GM18499 (cell line): ENCODE results near the gene VWA3B.
"Not testable (repeated sequence)": the region's sequence is repeated elsewhere in the genome, so short reads cannot be mapped to it uniquely, and the experiment has no call there.

Experiments used
- ATAC-seq: cut with Tn5 transposase; IDR thresholded peaks from one replicate; pipeline ENCODE4 v1.9.1; 2021; ENCODE audit warnings: moderate number of reproducible peaks; ENCODE audit not compliant: insufficient read depth, unreplicated experiment

Gene VWA3B

DNA sequence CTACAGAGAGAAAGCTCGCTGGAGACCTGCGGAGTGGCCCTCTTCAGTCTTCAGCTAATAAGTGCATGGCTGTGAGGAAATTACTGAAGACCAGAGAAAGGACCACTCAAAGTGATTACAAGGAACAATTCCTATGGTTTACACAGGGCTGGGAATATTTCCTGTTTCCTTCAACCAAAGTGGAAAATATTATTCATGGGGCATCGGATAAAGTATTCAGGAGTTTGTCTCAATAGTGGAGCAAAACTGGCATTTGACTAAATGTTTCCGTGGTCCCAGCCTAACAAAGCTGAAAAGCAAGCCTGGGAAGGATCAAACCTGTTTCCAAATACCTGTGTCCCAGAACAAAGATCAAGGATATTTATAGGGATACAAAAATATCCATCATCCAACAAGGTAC is 227.3 kb downstream of the VWA3B start:
- no peak for ATAC-seq

GRCh38 chr2:98315957-98316356 is 229.0 kb downstream of the VWA3B start:
- no peak for ATAC-seq

DNA sequence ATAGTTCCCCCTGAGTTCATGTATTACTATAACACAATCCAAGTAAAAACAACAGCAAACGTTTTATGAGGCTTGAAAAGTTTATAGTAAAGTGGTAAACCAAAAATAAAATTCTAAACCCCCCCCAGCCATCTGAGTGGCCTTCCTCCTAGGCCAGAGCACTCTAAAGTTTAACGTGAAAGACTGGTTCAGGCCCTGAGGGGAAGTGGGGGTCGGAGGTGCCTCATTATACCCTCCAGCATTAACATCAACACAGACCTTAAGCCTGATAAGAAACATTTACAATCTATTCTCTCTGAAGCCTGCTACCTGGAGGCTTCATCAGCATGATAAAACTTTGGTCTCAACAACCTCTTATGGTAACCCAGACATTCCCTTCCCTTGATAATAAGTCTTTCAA is 230.2 kb downstream of the VWA3B start:
- no peak for ATAC-seq

DNA sequence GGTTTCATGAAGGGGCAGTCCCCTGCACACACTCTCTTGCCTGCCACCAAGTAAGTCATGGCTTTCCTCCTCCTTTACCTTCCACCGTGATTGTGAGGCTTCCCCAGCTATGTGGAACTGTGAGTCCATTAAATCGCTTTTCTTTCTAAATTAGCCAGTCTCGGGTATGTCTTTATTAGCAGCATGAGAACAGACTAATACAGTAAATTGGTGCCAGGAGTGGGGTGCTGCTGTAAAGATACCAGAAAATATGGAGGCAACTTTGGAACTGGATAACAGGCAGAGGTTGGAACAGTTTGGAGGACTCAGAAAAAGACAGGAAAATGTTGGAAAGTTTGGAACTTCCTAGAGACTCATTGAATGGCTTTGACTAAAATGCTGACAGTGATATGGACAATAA is 233.2 kb downstream of the VWA3B start:
- ATAC-seq, result not testable (repeated sequence)

DNA sequence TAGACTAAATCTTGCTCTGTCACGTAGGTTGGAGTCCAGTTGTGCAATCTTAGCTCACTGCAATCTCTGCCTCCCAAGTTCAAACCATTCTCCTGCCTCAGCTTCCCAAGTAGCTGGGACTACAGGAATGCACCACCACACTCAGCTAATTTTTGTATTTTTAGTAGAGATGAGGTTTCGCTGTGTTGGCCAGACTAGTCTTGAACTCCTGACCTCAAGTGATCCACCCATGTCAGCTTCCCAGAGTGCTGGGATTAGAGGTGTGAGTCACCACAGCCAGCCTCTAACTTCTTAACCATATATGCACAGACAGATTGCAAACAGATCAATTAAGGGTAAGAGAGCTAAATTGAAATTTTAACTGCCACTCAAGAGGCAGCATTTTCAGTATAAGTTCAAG is 237.2 kb downstream of the VWA3B start:
- no peak for ATAC-seq

DNA sequence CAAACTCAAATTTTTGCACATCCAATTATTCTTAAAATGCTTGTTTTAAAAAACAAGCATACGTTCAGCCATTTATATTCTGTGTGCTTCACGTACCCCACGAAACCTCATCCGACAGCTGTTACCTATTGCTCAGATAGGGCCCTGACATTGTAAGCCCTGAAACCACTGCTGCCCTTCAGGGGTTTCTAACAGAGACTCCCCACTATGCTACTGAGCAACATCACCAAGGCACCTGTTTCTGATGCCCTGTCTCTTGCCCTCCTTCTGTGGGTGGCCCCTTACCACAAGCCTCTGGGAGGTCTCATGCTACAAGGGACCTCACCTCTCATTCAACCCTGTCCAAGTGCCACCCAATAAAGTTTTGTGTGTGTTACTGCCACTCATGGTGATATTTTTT is 240.8 kb downstream of the VWA3B start:
- ATAC-seq, result no peak

- ATAC-seq, result no peak
These were observed 242.6 kb downstream of the VWA3B start for GRCh38 chr2:98329549-98329948.

GRCh38 chr2:98332989-98333388 is 246.0 kb downstream of the VWA3B start:
- no peak for ATAC-seq

GRCh38 chr2:98333922-98334321 is 247.0 kb downstream of the VWA3B start:
- ATAC-seq, result no peak

GRCh38 chr2:98334439-98335078 is 247.6 kb downstream of the VWA3B start:
- no peak for ATAC-seq

- no peak for ATAC-seq
These were observed 248.3 kb downstream of the VWA3B start for GRCh38 chr2:98335271-98335670.

DNA sequence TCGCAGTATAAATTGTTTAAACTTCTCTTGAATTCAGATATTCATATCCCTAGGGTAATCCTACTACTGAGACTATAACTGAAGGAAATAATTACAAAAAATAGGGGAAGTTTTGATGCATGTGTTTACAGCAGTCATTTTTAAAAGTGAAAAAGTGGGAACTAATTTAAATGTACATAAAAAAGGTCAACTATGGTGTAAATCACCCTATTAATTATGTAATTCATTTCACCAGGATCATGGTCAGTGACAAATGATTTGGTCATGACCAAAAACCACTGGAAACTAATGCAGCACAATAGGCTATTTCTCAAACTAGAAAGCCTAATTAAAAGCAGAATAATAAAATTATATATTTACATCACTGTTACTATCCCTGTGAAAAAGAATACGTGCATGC is 254.3 kb downstream of the VWA3B start:
- no peak for ATAC-seq

DNA sequence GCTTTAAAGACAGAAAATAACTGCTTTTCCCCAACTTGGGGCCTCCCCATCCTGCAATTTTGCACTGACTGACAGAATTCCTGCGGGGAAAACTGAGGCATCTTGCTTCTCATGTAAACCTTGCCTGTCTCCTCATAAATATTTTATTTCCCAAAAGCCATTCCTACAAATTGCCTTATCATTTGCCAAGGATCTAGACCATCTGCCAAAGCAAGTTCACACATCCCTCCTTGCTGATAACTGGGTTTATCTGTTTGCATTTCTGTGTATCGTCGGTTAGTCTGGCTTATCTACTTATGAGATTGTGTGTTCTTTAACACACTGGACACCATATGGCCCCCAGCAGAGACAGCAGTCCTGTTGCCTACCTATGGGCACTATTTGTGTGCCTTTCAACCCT is 256.3 kb downstream of the VWA3B start:
- ATAC-seq, result no peak

DNA sequence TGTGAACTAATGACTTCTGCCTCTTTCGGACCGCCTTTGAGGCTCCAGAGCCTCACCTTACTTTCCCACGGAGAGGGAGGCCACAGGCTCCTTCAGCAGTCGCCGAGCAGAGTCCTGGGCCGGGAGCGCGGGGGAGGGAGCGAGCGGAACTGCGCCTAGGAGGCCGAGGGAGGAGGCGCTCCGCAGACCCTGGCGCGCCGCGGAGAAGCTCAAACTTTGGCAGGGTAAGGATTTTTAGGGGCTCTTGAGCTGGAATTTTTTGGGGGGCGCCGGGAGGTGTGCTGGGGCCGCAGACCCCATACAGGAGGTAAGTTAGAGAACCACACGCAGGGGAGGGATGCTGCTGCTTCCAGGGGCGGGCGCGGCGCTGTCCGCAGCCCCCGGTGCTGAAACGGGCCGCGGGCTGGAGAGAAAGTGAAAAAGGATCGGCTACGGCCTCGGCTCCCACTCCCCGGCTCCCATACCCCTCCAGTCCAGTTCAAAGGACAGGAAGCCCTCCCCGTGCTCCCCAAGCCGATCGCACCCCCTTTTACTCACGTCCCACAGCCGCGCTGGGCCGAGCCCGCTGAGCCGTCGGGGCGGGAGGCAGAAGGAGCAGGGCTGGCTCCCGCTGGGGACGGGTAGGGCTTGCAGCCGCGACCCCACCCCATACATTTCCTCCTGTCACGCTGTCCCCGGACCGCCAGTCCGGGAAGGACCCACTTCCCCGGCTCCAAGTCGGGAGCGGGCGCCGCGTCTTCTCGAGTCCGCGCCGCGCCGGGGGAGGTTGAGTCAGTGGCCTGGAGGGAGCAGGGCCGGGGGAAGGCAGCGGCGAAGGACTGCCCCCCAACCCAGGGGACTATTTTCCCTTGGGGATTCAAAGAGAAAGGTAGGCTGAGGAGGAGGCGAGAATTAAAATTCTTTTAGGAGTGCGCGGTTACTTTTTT is 259.6 kb downstream of the VWA3B start, which contains the start of gene CNGA3:
CNGA3 (plus strand) TSS at position 146 of the 926 bp plus-strand sequence. CDS start 23,520 bp downstream, outside the sequence.
- no peak for ATAC-seq

DNA sequence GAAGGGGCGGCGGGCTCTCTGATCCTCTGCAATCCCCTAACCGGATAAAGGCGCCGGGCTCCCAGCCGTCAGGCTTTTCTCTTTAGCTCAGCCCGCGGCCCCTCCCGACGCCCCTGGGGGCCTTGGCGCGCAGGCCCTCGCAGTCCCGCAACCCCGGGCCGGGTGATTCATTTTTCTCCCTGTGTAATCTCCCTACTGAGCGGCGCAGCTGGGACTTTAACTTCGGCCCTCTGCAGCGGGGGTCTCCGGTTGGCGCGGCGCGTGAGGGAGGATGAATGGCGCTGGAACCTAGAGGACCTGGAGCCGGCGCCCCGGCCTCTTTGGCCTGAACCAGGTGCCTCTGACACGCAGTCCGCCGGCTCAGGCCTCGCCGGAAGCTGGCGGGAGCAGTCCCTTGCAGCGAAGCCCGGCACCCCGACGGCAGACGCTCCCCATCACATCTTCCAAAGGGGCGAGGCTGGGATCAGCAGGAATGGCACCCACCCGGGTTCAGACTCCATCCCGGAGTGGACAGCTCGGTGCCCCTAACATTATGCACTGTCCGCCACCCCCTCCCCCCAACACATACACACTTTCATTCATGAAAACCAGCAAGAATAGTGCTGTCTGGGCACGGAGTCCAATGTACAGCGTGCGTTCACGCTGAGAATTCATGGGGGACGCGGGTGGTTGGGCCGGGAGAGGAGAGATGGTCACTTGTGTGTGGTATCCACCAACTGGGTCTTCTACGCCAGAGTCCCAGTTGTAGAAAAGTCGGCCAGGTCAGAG is 260.5 kb downstream of the VWA3B start:
- ATAC-seq, result no peak

DNA sequence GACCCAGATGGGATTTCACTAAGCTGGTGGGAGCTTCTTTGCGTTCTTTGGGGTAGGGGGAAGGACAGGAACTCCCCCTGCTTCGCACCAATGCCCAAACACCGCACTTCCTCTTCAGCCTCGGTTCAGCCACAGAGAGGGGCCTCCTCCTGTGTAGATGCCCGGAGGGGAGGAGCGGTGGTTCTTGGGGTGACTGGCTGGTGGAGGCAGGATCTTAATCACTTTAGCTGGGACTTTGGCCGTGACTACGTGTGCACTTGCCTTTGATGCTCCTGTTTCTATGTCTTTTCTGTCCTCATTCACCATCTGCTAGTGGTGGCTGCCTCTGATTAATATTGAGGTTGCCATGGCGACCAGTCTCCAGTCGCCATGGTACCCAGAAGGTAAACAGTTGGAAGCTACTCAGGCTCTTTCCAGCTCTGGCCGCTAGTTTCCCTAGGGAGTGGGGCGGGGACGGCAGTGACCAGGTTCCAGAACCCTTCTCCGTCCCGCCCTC is 261.1 kb downstream of the VWA3B start:
- ATAC-seq, result no peak

DNA sequence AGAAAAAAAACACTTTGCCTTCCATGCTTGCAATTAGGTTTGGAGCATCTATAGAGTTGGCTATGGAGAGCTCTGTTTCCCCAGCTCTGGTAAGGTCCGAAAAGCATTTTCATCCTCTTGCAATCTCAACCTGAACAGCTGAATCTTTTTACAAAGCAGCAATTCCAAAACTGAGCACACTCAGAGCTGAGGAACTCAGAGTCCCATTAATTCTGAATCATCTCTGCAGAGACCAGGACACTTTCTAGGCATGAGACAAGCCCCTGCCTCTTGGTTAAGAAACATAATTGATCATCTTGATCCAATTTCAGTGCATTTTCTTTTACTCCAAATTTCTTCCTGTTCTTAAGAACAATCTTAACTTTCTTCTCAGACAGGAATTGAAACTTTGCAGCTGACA is 263.4 kb downstream of the VWA3B start:
- ATAC-seq, result no peak

- no peak for ATAC-seq
These were observed 268.9 kb downstream of the VWA3B start for GRCh38 chr2:98355881-98356280.

DNA sequence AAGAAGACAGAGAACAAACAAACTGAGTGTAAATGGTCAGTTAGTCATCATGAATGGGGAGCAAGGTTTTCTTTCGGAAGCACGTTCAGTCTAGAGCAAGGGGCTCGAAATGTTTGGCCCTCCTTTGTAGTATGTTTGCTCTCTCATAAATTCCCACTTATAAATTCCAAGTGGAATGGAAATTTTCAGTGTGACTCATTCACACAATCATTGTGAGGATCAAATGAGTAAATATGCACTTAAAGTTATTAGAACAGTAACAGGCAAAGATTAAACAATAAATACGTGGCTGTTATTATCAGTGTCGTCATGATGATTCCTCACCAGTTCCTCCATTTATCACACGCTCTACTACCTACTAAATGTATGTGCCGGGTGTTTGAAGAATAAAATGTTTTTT is 269.8 kb downstream of the VWA3B start:
- no peak for ATAC-seq

- ATAC-seq, result no peak
These were observed 270.9 kb downstream of the VWA3B start for GRCh38 chr2:98357849-98358248.

DNA sequence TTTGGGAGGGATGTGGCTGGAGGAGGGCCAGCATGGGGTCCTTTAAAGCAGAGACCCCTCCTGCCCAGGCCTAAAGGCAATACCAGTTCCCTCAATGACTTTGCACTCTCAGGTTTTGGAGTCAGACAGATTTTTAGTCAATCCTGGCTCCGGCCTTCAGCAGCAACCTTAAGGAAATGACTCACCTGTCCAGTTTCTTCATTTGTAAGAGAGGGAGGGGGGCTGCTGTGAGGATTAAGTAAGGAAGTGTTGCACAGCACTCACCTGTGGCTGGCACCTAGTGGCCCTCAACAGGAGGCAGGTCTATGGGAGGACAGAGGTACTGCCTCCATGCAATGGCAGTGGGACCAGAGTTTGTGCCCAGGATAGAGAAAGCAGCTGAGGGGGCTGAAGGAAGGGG is 273.0 kb downstream of the VWA3B start:
- ATAC-seq, result no peak
